Epithelial cell of esophagus (primary cell): Measurements from ENCODE around the gene GRIK2.

ENCODE experiments used
- DNase-seq: peaks from one replicate; pipeline ENCODE4 v3.0.0; 2010; ENCODE audit warnings: low read depth
- H3K4me3 ChIP-seq: 2 replicates; pipeline ENCODE4 v1.5.1; 2011; ENCODE audit warnings: mild to moderate bottlenecking, low read length, control low read depth
- CTCF ChIP-seq: IDR thresholded peaks from 2 replicates; pipeline ENCODE4 v1.5.1; 2011; ENCODE audit warnings: low read depth, mild to moderate bottlenecking, low read length, control low read depth, inconsistent platforms; ENCODE audit not compliant: insufficient read depth; ENCODE audit errors: missing control alignments

GRIK2 gene

GRCh38 chr6:101605874-101606273 lies 212.4 kb downstream of the GRIK2 start:
- no peak for TF ChIP-seq CTCF
- DNase-seq, result peak; percentile 82
- H3K4me3 ChIP-seq, result no peak overlapping the region

- no peak for DNase-seq
- no peak for TF ChIP-seq CTCF
Measured at GRCh38 chr6:101607111-101607690, 213.7 kb downstream of the GRIK2 start.

GRCh38 chr6:101608703-101609102 lies 215.2 kb downstream of the GRIK2 start:
- no peak for TF ChIP-seq CTCF
- no peak for DNase-seq
- no peak overlapping the region for H3K4me3 ChIP-seq

More at GRCh38 chr6:101607111-101607690, 213.7 kb downstream of the GRIK2 start:
- H3K4me3 ChIP-seq, result no peak overlapping the region

GRCh38 chr6:101613556-101613955 lies 220.0 kb downstream of the GRIK2 start:
- TF ChIP-seq CTCF, result no peak
- no peak overlapping the region for H3K4me3 ChIP-seq
- DNase-seq, result no peak

GRCh38 chr6:101614774-101615173 lies 221.3 kb downstream of the GRIK2 start:
- TF ChIP-seq CTCF, result no peak
- no peak overlapping the region for H3K4me3 ChIP-seq
- peak; percentile 91 for DNase-seq

GRCh38 chr6:101626269-101626668 lies 232.8 kb downstream of the GRIK2 start:
- TF ChIP-seq CTCF, result no peak
- DNase-seq, result no peak

GRCh38 chr6:101630941-101631340 lies 237.4 kb downstream of the GRIK2 start:
- DNase-seq, result no peak
- no peak overlapping the region for H3K4me3 ChIP-seq
- no peak for TF ChIP-seq CTCF

More at GRCh38 chr6:101626269-101626668, 232.8 kb downstream of the GRIK2 start:
- no peak overlapping the region for H3K4me3 ChIP-seq
